Astrocyte of the cerebellum (primary cell): ENCODE measurements around the gene UIMC1.

Experiments used
- DNase-seq: peaks from one replicate; pipeline ENCODE4 v3.0.0-alpha.2; 2011; ENCODE audit warnings: low read depth
- H3K4me3 ChIP-seq: 2 replicates; pipeline ENCODE4 v1.5.1; 2011; ENCODE audit warnings: mild to moderate bottlenecking, low read depth, low read length, moderate library complexity
- in situ Hi-C: cut with HindIII; loops from 2 replicates; pipeline ENCODE4 v1.10.0; 2017; ENCODE audit warnings: low sequenced_read_pairs
- TF ChIP-seq, protein P1 (sequence below): IDR thresholded peaks from 2 replicates; pipeline ENCODE4 v1.5.1; 2012; ENCODE audit warnings: low read length, low read depth, moderate library complexity, mild to moderate bottlenecking; ENCODE audit errors: missing control alignments

Gene UIMC1

DNA sequence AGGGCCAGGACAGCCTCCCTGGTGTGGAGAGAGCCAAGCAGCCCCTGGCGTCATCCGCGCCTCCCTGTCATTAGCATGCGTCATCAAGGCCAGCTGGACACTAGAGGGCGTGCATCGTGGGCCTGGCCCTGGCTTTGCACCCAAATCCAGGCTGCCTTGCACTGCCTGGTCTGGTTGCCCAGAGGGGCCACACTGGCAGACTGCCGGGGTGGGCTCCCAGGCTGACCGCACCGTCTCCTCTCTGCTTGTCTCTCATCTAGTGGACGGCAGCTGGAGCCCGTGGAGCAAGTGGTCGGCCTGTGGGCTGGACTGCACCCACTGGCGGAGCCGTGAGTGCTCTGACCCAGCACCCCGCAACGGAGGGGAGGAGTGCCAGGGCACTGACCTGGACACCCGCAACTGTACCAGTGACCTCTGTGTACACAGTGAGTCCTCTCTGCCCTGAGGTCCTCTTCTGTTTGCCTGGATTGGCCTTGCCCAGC is 136.4 kb downstream of the UIMC1 start:
- in situ Hi-C loops = no loop called here
- DNase-seq = peak; percentile 2
- H3K4me3 ChIP-seq = no peak overlapping the region
- TF ChIP-seq, protein P1, sequence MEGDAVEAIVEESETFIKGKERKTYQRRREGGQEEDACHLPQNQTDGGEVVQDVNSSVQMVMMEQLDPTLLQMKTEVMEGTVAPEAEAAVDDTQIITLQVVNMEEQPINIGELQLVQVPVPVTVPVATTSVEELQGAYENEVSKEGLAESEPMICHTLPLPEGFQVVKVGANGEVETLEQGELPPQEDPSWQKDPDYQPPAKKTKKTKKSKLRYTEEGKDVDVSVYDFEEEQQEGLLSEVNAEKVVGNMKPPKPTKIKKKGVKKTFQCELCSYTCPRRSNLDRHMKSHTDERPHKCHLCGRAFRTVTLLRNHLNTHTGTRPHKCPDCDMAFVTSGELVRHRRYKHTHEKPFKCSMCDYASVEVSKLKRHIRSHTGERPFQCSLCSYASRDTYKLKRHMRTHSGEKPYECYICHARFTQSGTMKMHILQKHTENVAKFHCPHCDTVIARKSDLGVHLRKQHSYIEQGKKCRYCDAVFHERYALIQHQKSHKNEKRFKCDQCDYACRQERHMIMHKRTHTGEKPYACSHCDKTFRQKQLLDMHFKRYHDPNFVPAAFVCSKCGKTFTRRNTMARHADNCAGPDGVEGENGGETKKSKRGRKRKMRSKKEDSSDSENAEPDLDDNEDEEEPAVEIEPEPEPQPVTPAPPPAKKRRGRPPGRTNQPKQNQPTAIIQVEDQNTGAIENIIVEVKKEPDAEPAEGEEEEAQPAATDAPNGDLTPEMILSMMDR = peak; percentile 41

GRCh38 chr5:176869501-176870109 is 137.0 kb downstream of the UIMC1 start:
- no peak overlapping the region for H3K4me3 ChIP-seq
- in situ Hi-C loops = no loop called here
- no peak for DNase-seq
- TF ChIP-seq, protein P1 = no peak

- TF ChIP-seq, protein P1 = no peak
These were observed 137.8 kb downstream of the UIMC1 start for GRCh38 chr5:176868731-176869130.

GRCh38 chr5:176868126-176868525 is 138.5 kb downstream of the UIMC1 start:
- in situ Hi-C loops = no loop called here
- H3K4me3 ChIP-seq = no peak overlapping the region
- TF ChIP-seq, protein P1 = no peak
- no peak for DNase-seq

More at GRCh38 chr5:176868731-176869130, 137.8 kb downstream of the UIMC1 start:
- in situ Hi-C loops = no loop called here
- H3K4me3 ChIP-seq = no peak overlapping the region
- DNase-seq = no peak

DNA sequence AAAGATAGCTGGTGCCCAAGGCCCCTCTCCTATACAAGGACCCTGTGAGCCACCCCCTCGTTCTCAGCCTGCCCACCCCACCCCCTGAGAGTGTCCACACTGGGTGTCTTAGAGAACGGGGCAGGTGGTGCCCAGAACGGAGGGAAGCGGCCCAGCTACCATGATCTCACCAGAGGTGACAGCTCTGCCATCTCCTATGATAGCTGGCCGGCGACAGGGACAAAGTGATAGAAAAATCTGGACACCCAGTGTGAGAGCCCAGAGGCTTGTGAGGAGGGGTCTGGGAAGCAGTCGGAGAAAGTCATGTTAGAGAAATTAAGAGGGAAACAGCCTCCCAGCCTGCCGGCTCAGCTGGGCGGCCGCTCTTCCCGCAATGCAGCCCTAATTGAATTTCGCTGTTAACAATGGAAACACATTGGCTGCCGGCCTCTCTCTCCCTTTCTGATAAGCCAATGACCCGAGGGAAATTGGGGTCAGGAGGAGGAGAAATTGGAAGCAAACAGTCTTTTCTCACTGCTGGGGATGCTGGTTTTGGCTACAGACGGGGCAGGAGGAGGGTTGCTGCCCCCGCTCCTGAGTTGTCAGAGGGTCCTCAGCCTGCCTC is 139.8 kb downstream of the UIMC1 start:
- TF ChIP-seq, protein P1 = no peak
- in situ Hi-C loops = no loop called here
- no peak overlapping the region for H3K4me3 ChIP-seq
- DNase-seq = no peak

GRCh38 chr5:176865964-176866363 is 140.6 kb downstream of the UIMC1 start:
- in situ Hi-C loops = no loop called here
- TF ChIP-seq, protein P1 = no peak

More at GRCh38 chr5:176865964-176866363, 140.6 kb downstream of the UIMC1 start:
- DNase-seq = no peak
- no peak overlapping the region for H3K4me3 ChIP-seq
